A549 (cell line): ENCODE results near the gene GAK. TPM values are rescaled to one million over a fixed set of nuclear protein-coding genes. Genes with fewer than 3 reads are reported as not detected.
A peak's percentile ranks its signal among the peaks of the same experiment; 100 is the strongest.
"Not testable (repeated sequence)": the region's sequence is repeated elsewhere in the genome, so short reads cannot be mapped to it uniquely, and the experiment has no call there.

ENCODE experiments used
- ATAC-seq, 2 experiments: fragments of 200-7000 bp in 1 of 2; fragments of >200 bp in 1 of 2; cut with Nextera tagmentation in 1 of 2; cut with Tn5 transposase in 1 of 2; 3 replicates each; pipeline versions ENCODE4 v1.8.0 to v1.9.1; 2018 to 2020; ENCODE audit warnings: mild to moderate bottlenecking in 1 of 2, moderate library complexity in 1 of 2
- CTCF ChIA-PET: fragments of 300-600 bp; sonication (Branson Sonifier 250); formaldehyde crosslinking; extraction: SDS; loops from one replicate; lab custom pipeline; 2021; ENCODE audit warnings: antibody characterized with exemption, inconsistent platforms; lab: Yijun Ruan, JAX
- POLR2A ChIA-PET: fragments of 350-600 bp; formaldehyde crosslinking; extraction: SDS; loops from one replicate; lab custom pipeline; 2021; ENCODE audit warnings: antibody characterized with exemption, inconsistent platforms; lab: Yijun Ruan, JAX
- DNase-seq, 2 experiments: peaks; one replicate each; pipeline versions ENCODE4 v3.0.0 to v3.0.0-alpha.2; 2011 to 2016; ENCODE audit warnings: low read depth in 1 of 2, low spot score in 1 of 2
- FAIRE-seq: peaks from 2 replicates; lab custom pipeline; 2011; peaks lifted over from hg19 to GRCh38; lab: Jason Lieb, UNC
- H3K27ac ChIP-seq, 2 experiments: fragments of >200 bp; sonication (Bioruptor Twin); formaldehyde crosslinking; 3 replicates each; pipeline ENCODE4 v1.5.1; 2016 to 2017
- H3K4me1 ChIP-seq: fragments of >200 bp; sonication (Bioruptor Twin); formaldehyde crosslinking; 3 replicates; pipeline ENCODE4 v1.6.1; 2016
- H3K4me2 ChIP-seq: fragments of >200 bp; sonication (Bioruptor Twin); formaldehyde crosslinking; 3 replicates; pipeline ENCODE4 v1.6.1; 2016
- H3K4me3 ChIP-seq: fragments of >200 bp; sonication (Bioruptor Twin); formaldehyde crosslinking; 3 replicates; pipeline ENCODE4 v1.5.1; 2016
- H3K9me3 ChIP-seq: fragments of >200 bp; sonication (Bioruptor Twin); formaldehyde crosslinking; 3 replicates; pipeline ENCODE4 v1.6.1; 2016
- BCL3 ChIP-seq: fragments of >200 bp; sonication (Bioruptor Twin); formaldehyde crosslinking; IDR thresholded peaks from 3 replicates; pipeline ENCODE4 v1.6.1; 2016
- CBX8 ChIP-seq: fragments of 200-600 bp; sonication (generic); IDR thresholded peaks from 2 replicates; pipeline ENCODE4 v1.6.1; 2016
- CEBPB ChIP-seq, 2 experiments: fragments of >200 bp in 1 of 2; sonication (Bioruptor Twin) in 1 of 2; formaldehyde crosslinking in 1 of 2; IDR thresholded peaks; 2 replicates each; pipeline ENCODE4 v1.6.1; 2012 to 2016
- E2F6 ChIP-seq: IDR thresholded peaks from 2 replicates; pipeline ENCODE4 v1.6.1; 2012; ENCODE audit warnings: low read depth, borderline replicate concordance
- FOXS1 ChIP-seq: fragments of 250-450 bp; sonication (Bioruptor Pico); IDR thresholded peaks from 2 replicates; pipeline ENCODE4 v1.5.0; 2020; ENCODE audit warnings: mild to moderate bottlenecking, moderate library complexity
- HOXB5 ChIP-seq: fragments of 250-450 bp; sonication (Bioruptor Pico); IDR thresholded peaks from 2 replicates; pipeline ENCODE4 v1.5.0; 2020; ENCODE audit warnings: mild to moderate bottlenecking, moderate library complexity
- JUN ChIP-seq, 2 experiments: fragments of >200 bp; sonication (Bioruptor Twin); formaldehyde crosslinking; IDR thresholded peaks; 2 replicates in 1 of 2; 3 replicates in 1 of 2; pipeline ENCODE4 v1.6.1; 2016 to 2017
- MAX ChIP-seq: IDR thresholded peaks from 2 replicates; pipeline ENCODE4 v1.6.1; 2012
- PHF8 ChIP-seq: fragments of 200-600 bp; sonication (generic); IDR thresholded peaks from 2 replicates; pipeline ENCODE4 v1.6.1; 2016; ENCODE audit warnings: low read depth, mild to moderate bottlenecking, antibody characterized with exemption, moderate library complexity, borderline replicate concordance
- POLR2A ChIP-seq: IDR thresholded peaks from 2 replicates; pipeline ENCODE4 v1.6.1; 2012; ENCODE audit warnings: mild to moderate bottlenecking, low read length
- RCOR1 ChIP-seq: fragments of 150-350 bp; IDR thresholded peaks from 2 replicates; pipeline ENCODE4 v1.6.1; 2014; ENCODE audit warnings: antibody characterized with exemption, low read length, low read depth
- RNF2 ChIP-seq: fragments of 200-600 bp; sonication (generic); IDR thresholded peaks from 2 replicates; pipeline ENCODE4 v1.6.1; 2016; ENCODE audit warnings: low read depth, mild to moderate bottlenecking, antibody characterized with exemption, moderate library complexity, borderline replicate concordance
- ZNF302 ChIP-seq: fragments of 250-450 bp; sonication (Bioruptor Pico); IDR thresholded peaks from 2 replicates; pipeline ENCODE4 v1.9.0; 2021; ENCODE audit warnings: inconsistent platforms, mild to moderate bottlenecking, moderate library complexity
- WGBS: methylation state at CpG from one replicate; pipeline ENCODE4 v1.1.6; 2017; ENCODE audit errors: missing lambda C conversion rate; 5-methylcytosine and 5-hydroxymethylcytosine counted together
- polyA minus RNA-seq: library from RNA; depleted of rRNA, polyadenylated mRNA; stranded (reverse); fragments of >200 nt; gene quantifications from 2 replicates; pipeline ENCODE4 v1.2.3, GENCODE V29; 2011; rRNA and poly(A)+ RNA removed
- polyA plus RNA-seq, 4 experiments: library from polyadenylated mRNA; depleted of rRNA in 3 of 4; stranded (reverse); fragments of >200 nt; fragmentation: RNase III in 1 of 4; extraction: RNeasy Plus Mini Kit Qiagen cat#74134 plus additional on column Dnase treatment in 1 of 4; gene quantifications; 2 replicates in 3 of 4; 3 replicates in 1 of 4; pipeline ENCODE4 v1.2.3, GENCODE V29; 2011 to 2017

The GAK gene
- polyA plus RNA-seq (2011; rRNA removed) (13.8 and 15.3 TPM in 2 replicates), polyA plus RNA-seq (2017; fragmentation: RNase III; extraction: RNeasy Plus Mini Kit Qiagen cat#74134 plus additional on column Dnase treatment) (31.5 to 34.3 TPM (median 34.3 TPM) in 3 replicates), polyA minus RNA-seq (19.3 and 36.6 TPM in 2 replicates)
- 24.5 and 35.5 TPM in 2 replicates for polyA plus RNA-seq (2012; cell fraction: cytosol; rRNA removed)
- polyA plus RNA-seq (2012; cell fraction: nucleus; rRNA removed): 127 and 137 TPM in 2 replicates

GRCh38 chr4:931960-932712, at the start of gene GAK, which contains the start of gene TMEM175:
Gene GAK, minus strand, starts transcription at chr4:932316. Its CDS starts 129 bp downstream, at chr4:932187.
Gene TMEM175, plus strand, starts transcription at chr4:932460. Its CDS starts 15,280 bp downstream, at chr4:947740.
- Histone ChIP-seq H3K9me3 (no peaks in the 10 kb centered on the region), H3K4me1 (peaks cover 21% of the 10 kb centered on the region), H3K27ac (peak within 1 kb of the TSS; percentile 97 to 99), H3K4me3 (peak within 1 kb of the TSS; percentile 99), H3K4me2 (peak within 1 kb of the TSS; percentile 94)
- 0% methylated on average over 10 of the region's 99 CpGs for WGBS
- TF ChIP-seq JUN (IDR thresholded peaks at IDR 0.05) (peak in 1 of 2 experiments; percentile 58; a peak in 3 of 5 replicates), HOXB5 (CRISPR knock-in tag) (0 out of 2 replicates have a peak, but pooled peaks have one; percentile 20), BCL3 (0 out of 3 replicates have a peak, but pooled peaks have one; percentile 27), MAX (peak; percentile 76), RNF2 (no peak), POLR2A (peak; percentile 86), E2F6 (peak; percentile 67), RCOR1 (no peak), PHF8 (peak; percentile 70; the same call in 1 of the 2 replicates)
- ATAC-seq: peak; percentile 97 to 98
- POLR2A ChIA-PET: interaction anchor here (0.5 to 1.2 kb wide), 4 partner anchors 29 to 150 kb away, joined by 3 to 6 read pairs (median 4); partner anchors contain the start of gene IDUA
- FAIRE-seq: no peak
- CTCF ChIA-PET: interaction anchor here (1.0 to 1.1 kb wide), 2 partner anchors 12 to 17 kb away, joined by 3 to 5 read pairs; no protein-coding TSS in a partner anchor
- DNase-seq: peak; percentile 94

GRCh38 chr4:978957-979701, 47.0 kb upstream of the GAK start:
- ATAC-seq (no peak), DNase-seq (no peak), FAIRE-seq (no peak)
- Histone ChIP-seq H3K9me3 (no peaks in the 10 kb centered on the region), H3K4me1 (peaks cover 7% of the 10 kb centered on the region; the same call in 2 of the 3 replicates), H3K4me2 (no peak overlapping the region), H3K4me3 (no peak overlapping the region), H3K27ac (peak overlapping the region; percentile 43 to 64; a peak in 4 of 6 replicates)
- POLR2A ChIA-PET: no interaction called here
- CTCF ChIA-PET: interaction anchor here (1.6 kb wide), 1 partner anchor 8 kb away, joined by 3 read pairs; the partner anchor contains the start of gene IDUA
- TF ChIP-seq ZNF302 (CRISPR knock-in tag): no peak
- no peak for TF ChIP-seq FOXS1
- TF ChIP-seq CEBPB (IDR thresholded peaks at IDR 0.05): 0 out of 4 replicates have a peak, but pooled peaks of 1 of the 2 experiments have one; percentile 33
- WGBS: 80% methylated on average over 17 of the region's 20 CpGs

- POLR2A ChIA-PET, H3K9me3 ChIP-seq, H3K4me3 ChIP-seq, CTCF ChIA-PET, ATAC-seq, FAIRE-seq, DNase-seq, H3K4me2 ChIP-seq, H3K27ac ChIP-seq: not testable (repeated sequence)
- peaks cover 21% of the 10 kb centered on the region for H3K4me1 ChIP-seq
- WGBS: 82% methylated on average over 7 of the region's 25 CpGs
These were observed 43.9 kb upstream of the GAK start for GRCh38 chr4:976016-976415.

GRCh38 chr4:974668-975067, 42.6 kb upstream of the GAK start:
- Histone ChIP-seq H3K4me3 (no peak overlapping the region), H3K27ac (no peak overlapping the region; a peak in 1 of 6 replicates), H3K9me3 (no peaks in the 10 kb centered on the region), H3K4me1 (peaks cover 21% of the 10 kb centered on the region), H3K4me2 (no peak overlapping the region)
- POLR2A ChIA-PET: interaction anchor here (1.1 kb wide), 1 partner anchor 13 kb away, joined by 4 read pairs; no protein-coding TSS in a partner anchor
- 90% methylated on average over 7 of the region's 9 CpGs for WGBS
- ATAC-seq (no peak; a peak in 1 of 6 replicates), DNase-seq (no peak), FAIRE-seq (no peak)
- CTCF ChIA-PET: interaction anchor here (1.0 kb wide), 1 partner anchor 13 kb away, joined by 3 read pairs; the partner anchor contains the start of gene IDUA
- TF ChIP-seq HOXB5 (CRISPR knock-in tag) (no peak), CBX8 (no peak), BCL3 (no peak)
